Activated naive CD4-positive, alpha-beta T cell treated with Interleukin-2 at 50 U/mL for 16 hours (primary cell): ENCODE results near the gene DUSP8.

Experiments
- DNase-seq: peaks from one replicate; pipeline ENCODE4 v3.0.0-alpha.2; 2020

Gene DUSP8

GRCh38 chr11:1548221-1549070, 23.6 kb downstream of the DUSP8 start:
- DNase-seq, result no peak

DNA sequence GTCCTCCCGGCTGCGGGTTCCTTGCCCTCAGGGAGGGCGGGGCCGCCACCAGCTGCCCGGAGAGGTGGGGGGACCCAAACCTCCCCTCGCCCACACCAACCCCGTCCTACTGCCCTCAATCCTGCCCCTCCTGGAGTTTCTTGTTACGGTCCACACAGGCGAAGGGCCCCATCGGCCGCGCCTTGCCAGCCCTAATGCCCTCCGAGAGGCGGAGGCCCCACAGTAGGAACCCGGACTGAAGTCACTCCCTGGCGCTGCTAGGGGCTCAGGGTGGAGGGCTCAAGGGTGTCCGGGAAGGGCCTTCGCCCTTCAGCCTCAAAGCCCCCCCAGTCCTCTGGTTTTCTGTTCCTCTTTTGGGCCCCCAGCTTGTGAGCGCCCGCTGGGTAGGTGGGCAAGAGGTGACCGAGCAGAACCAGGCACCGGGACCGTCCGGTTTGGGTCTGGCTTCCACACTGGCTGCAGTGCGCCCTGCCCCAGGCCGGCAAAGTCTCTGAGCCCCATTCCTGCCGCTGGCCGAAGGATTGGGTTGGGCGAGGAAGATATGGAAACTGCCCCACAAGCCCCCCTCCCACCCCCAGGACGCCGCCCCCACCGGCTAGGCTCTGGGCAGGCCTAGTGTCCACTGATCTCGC, 24.5 kb downstream of the DUSP8 start:
- DNase-seq, result no peak

DNA sequence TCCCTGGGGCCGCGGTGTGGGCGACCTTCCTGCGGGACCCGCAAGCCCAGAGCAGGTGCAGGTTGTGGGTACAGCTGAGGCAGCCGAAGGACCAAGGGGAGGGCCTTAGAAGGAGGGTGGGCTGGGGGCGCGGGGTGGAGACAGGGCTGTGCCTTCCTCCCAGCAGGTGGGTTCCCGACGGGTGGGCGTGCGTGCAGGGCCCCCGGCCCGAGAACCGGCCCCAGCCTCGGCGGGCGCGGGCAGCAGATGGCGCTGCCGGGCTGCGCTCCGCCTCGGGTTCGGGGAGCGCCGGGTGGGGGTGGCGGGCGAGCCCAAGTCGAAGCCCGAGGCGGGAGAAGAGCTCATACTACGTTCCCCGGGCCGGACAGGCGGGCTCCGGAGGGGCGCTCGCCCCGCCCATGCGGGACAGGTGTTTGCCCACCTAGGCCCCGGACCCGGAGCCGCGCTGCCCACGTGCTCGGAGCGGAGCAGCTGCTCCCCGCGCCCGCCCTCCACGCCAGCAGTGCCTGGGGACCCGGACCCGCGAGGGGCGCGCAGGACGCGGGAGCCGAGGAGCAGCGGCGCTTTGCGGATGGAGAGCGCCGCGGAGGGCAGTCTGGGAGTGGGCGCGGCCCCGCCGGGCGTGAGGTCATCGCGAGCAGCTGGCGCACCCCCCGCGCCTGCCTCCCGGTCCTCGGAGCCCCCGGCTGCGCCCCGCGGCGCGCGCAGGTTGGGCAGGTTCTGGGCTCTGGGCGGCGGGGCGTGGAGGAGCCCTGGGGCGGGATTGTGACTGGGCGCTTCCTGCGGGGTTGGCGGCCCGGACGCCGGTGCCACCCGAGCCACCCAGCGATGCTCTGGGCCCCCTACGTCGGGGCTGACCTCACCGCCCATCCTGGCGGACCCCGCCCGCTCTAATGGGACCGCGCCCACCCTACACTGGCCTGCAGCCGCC, 25.3 kb downstream of the DUSP8 start:
- peak; percentile 50 for DNase-seq

DNA sequence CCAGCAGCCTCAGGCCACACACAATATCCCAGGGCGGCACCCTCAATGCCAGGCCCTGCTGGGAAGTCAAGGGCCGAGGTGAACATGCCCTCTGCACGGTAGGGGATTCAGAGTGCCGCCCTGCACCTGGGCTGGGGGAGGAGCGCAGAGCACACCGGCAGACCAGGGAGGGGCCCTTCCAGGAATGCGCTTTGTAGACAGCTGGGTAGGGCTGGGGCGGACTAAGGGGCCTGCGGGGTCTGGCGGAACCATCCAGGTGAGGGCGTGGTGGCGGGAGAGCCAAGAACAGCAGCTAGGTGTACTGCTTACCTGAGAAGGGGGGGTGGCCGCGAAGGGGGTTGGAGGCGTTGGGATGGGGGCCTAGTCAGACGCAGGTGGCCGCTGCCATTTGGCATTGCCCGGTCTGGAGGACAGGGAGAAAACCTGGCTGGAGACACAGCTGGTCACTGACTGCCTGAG, 26.0 kb downstream of the DUSP8 start:
- DNase-seq, result no peak

GRCh38 chr11:1545432-1545831, 26.6 kb downstream of the DUSP8 start:
- DNase-seq, result no peak

DNA sequence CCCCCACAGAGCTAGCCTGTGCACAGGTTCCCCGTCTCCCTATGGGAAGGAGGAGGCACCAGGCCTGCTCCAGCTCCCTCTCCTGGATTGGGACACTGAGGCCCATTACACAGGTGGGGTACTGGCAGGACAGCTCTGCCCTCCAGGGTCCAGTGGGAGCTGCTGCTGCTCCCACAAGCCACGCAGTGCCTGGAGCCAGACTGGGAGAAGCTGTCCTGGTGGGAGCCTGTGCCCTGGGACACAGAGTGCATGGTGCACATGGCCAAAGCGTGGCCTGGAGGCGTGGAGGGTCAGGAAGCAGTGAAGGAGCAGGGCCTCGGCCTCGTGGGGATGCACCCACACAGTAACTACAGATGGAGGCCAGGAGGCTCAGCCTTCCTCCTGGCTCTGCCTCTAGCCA, 27.5 kb downstream of the DUSP8 start:
- no peak for DNase-seq

GRCh38 chr11:1543606-1544263, 28.3 kb downstream of the DUSP8 start:
- DNase-seq, result no peak

- DNase-seq, result no peak
These were observed 29.8 kb downstream of the DUSP8 start for GRCh38 chr11:1542267-1542666.

GRCh38 chr11:1541474-1542204, 30.4 kb downstream of the DUSP8 start:
- DNase-seq, result no peak

DNA sequence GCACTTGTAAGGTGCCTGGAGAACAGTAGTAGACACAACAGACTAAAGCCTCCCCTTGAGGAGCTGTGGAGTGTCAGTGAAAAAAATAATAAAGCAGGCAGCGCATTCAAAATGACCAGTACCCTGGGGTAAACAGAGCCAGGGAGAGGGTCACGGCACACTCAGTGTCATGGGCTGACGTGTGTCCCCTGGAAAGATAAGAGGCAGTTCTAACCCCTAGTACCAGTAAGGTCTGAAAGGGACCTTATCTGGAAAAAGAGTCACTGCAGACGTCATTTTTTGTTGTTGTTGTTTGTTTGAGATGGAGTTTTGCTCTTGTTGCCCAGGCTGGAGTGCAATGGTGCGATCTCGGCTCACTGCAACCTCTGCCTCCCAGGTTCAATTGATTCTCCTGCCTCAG, 32.0 kb downstream of the DUSP8 start:
- DNase-seq, result no peak

DNA sequence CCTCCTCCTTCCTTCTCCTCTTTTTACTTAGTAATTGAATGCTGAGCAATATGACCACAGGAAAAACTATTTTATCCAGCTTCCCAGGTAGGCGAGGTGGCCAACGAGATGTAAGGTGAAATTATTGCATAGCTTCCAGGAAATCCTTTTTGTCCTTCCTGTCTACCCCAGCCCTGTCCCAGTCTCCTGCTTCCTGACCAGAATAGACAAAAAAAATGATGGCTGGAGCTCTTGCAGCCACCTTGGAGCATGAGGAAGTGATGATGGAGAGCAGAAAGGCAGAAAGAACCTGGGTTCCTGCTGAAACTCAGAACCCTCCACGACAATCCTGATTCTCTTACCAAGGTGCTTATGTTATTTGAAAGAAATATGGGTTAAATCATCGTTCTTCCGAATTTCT, 33.9 kb downstream of the DUSP8 start:
- no peak for DNase-seq

DNA sequence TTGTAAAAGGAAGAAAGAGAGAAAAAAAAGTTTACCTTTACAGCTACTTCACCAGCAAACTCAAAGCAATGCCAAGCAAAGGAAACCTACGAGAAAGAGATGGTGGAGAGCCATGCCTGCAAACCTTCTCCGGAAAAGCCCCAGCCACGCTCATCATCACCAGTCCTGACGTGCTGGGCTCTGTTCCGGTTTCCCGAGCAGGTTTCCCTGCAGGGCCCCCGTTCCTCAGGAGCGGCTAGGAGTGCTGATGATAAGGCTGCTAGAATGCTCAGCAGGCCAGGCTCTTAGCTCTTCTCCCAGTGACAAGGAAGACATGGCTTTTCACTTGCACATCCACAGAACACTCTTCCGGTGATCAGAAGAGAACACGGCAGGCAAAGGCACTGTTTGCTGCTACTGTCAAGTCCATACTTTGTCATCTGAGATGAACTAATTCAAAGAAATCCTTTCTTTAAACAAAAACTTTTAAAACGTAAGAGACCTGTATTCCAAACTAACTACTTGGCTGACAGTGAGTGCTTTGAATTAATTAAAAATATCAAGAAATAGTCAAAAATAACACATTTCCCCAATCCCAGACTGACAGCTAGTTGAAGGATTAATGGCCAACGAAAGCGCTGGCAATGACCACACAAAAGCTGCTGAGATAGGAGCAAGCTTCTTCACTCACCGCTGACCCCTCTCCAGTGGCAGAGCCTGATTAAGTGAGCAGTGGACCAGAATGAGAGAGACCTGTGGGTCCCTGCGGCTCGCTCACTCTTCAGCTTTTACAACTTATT, 35.8 kb downstream of the DUSP8 start:
- no peak for DNase-seq

GRCh38 chr11:1534682-1535081, 37.4 kb downstream of the DUSP8 start:
- no peak for DNase-seq

DNA sequence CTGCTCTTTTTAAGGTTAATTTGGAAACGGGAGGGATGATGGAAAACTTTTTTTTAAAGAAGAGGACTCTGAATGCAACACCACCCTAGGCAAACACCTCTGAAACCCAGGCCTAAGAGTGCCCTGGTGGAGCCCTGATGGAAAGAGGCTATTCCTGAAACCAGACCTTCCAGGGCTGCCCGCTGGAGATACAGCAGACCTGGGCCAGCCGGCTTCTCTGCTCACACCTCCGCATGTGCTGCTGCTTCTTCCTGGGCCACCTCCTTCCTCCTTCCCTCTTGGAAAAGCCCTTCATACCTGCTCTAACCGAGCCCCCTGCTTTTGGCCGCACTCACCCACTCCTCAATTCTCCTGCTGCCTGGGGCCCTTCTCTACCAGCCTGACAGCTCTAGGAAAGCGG, 37.9 kb downstream of the DUSP8 start:
- DNase-seq, result no peak

DNA sequence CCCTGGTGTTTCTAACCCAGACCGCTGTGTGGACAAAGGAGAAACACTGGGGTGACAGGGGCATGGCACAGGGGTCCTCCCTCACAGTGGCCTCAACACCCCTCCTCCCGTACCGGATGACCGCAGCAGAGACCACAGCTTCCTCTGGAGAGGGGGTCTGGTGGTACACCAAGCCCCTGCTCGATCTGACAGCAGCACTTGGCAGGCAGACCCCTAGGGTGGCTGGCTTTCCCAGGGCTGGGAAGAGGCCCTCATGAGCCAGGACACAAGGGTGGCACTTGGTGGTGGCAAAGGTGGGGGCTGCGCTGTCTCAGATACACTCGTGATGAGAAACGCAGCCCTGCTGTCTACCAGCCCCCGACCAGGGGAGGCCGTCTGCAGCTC, 38.7 kb downstream of the DUSP8 start:
- no peak for DNase-seq

- no peak for DNase-seq
These were observed 39.3 kb downstream of the DUSP8 start for GRCh38 chr11:1532606-1533341.

GRCh38 chr11:1532014-1532586, 40.0 kb downstream of the DUSP8 start:
- no peak for DNase-seq

DNA sequence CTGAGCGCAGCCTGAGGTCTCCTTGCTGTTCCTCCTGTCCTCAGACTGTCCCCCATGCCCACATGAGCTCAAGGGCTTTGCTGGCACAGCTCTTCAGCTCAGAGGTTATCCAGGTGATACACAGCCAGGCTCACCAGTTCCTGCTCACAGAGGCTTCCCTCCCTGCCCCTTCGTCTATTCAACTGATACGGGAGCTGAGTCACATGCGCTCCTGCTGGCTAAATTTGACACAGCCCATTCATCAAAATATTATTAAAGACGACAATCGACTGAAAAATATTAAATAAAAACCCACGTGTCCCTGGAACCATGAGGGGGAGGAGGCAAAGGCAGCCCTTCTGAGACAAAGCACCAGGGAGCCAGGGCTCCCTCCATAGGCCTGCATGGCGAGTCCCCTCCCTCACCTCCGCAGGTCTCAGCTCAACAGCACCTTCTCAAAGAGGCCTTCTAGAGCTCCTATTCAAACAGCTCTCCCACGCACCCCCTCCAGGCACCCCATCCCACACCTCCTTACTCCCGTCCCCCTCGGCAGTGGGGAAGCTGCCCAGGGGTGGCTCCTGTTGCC, 40.5 kb downstream of the DUSP8 start:
- no peak for DNase-seq

GRCh38 chr11:1530686-1531448, 41.2 kb downstream of the DUSP8 start:
- DNase-seq, result no peak
